Liver (tissue), 9 donors: ENCODE results near the gene CLPX. TPM values are rescaled to one million over a fixed set of nuclear protein-coding genes. Genes with fewer than 3 reads are reported as not detected.

Experiments used
- DNase-seq: peaks from one replicate; pipeline ENCODE4 v3.0.0-alpha.2; 2017; ENCODE audit warnings: low spot score
- H3K27ac ChIP-seq, 2 donors: one replicate each; pipeline ENCODE4 v1.7.0; 2013; ENCODE audit warnings: inconsistent platforms in 2 of 2, low read length in 2 of 2, control low read depth in 1 of 2, low read depth in 1 of 2, mild to moderate bottlenecking in 1 of 2
- H3K27me3 ChIP-seq, 4 donors: one replicate each; pipeline versions ENCODE4 v1.6.1 to v1.7.0; 2013; ENCODE audit warnings: low read length in 3 of 4, inconsistent platforms in 1 of 4, mild to moderate bottlenecking in 1 of 4, moderate library complexity in 1 of 4; ENCODE audit not compliant: control insufficient read depth in 4 of 4, insufficient read depth in 4 of 4
- H3K36me3 ChIP-seq, 4 donors: one replicate each; pipeline versions ENCODE4 v1.6.1 to v1.7.0; 2013; ENCODE audit warnings: low read length in 3 of 4, mild to moderate bottlenecking in 3 of 4, low read depth in 1 of 4, moderate library complexity in 1 of 4; ENCODE audit not compliant: control insufficient read depth in 4 of 4, insufficient read depth in 3 of 4
- H3K4me1 ChIP-seq, 4 donors: one replicate each; pipeline versions ENCODE4 v1.6.1 to v1.7.0; 2013; ENCODE audit warnings: low read length in 3 of 4, mild to moderate bottlenecking in 3 of 4, moderate library complexity in 1 of 4; ENCODE audit not compliant: control insufficient read depth in 4 of 4, insufficient read depth in 4 of 4
- H3K4me3 ChIP-seq, 3 donors: one replicate each; pipeline versions ENCODE4 v1.6.1 to v1.7.0; 2013; ENCODE audit warnings: low read length in 3 of 3, control low read depth in 1 of 3, low read depth in 1 of 3, mild to moderate bottlenecking in 1 of 3
- H3K9ac ChIP-seq, 2 donors: one replicate each; pipeline ENCODE4 v1.7.0; 2013; ENCODE audit warnings: low read length in 2 of 2, mild to moderate bottlenecking in 2 of 2, moderate library complexity in 2 of 2, control low read depth in 1 of 2, low read depth in 1 of 2
- H3K9me3 ChIP-seq, 4 donors: one replicate each; pipeline versions ENCODE4 v1.6.1 to v1.7.0; 2013; ENCODE audit warnings: low read length in 3 of 4; ENCODE audit not compliant: control insufficient read depth in 4 of 4
- CTCF ChIP-seq: fragments of 150-350 bp; IDR thresholded peaks from 2 replicates; pipeline ENCODE4 v1.5.1; 2017; ENCODE audit warnings: improper control_type of control experiment, low read depth, low read length; ENCODE audit not compliant: missing input control
- EGR1 ChIP-seq, 2 donors: IDR thresholded peaks; 2 replicates each; pipeline ENCODE4 v1.6.1; 2016 to 2018; ENCODE audit warnings: antibody characterized with exemption in 2 of 2, low read depth in 2 of 2
- FOXA1 ChIP-seq: IDR thresholded peaks from 2 replicates; pipeline ENCODE4 v1.6.1; 2016; ENCODE audit warnings: antibody characterized with exemption
- FOXA2 ChIP-seq: IDR thresholded peaks from 2 replicates; pipeline ENCODE4 v1.6.1; 2016; ENCODE audit warnings: antibody characterized with exemption
- GABPA ChIP-seq, 2 donors: IDR thresholded peaks in 1 of 2; conservative IDR thresholded peaks in 1 of 2; 2 replicates each; pipeline ENCODE4 v1.6.1; 2016; ENCODE audit warnings: antibody characterized with exemption in 2 of 2, mild to moderate bottlenecking in 1 of 2, moderate library complexity in 1 of 2
- HNF4A ChIP-seq, 2 donors: conservative IDR thresholded peaks; 2 replicates each; pipeline ENCODE4 v1.6.1; 2016; ENCODE audit warnings: antibody characterized with exemption in 2 of 2, mild to moderate bottlenecking in 2 of 2
- HNF4G ChIP-seq: IDR thresholded peaks from 2 replicates; pipeline ENCODE4 v1.6.1; 2016; ENCODE audit warnings: antibody characterized with exemption
- JUND ChIP-seq, 2 donors: IDR thresholded peaks; 2 replicates each; pipeline ENCODE4 v1.6.1; 2016; ENCODE audit warnings: antibody characterized with exemption in 2 of 2
- NR2F2 ChIP-seq: IDR thresholded peaks from 2 replicates; pipeline ENCODE4 v1.6.1; 2016; ENCODE audit warnings: antibody characterized with exemption
- RAD21 ChIP-seq, 2 donors: IDR thresholded peaks; 2 replicates each; pipeline ENCODE4 v1.6.1; 2016; ENCODE audit warnings: antibody characterized with exemption in 2 of 2, mild to moderate bottlenecking in 2 of 2
- RXRA ChIP-seq, 2 donors: IDR thresholded peaks; 2 replicates each; pipeline ENCODE4 v1.6.1; 2017 to 2018; ENCODE audit warnings: antibody characterized with exemption in 2 of 2, mild to moderate bottlenecking in 1 of 2
- SP1 ChIP-seq: IDR thresholded peaks from 2 replicates; pipeline ENCODE4 v1.6.1; 2018; ENCODE audit warnings: antibody characterized with exemption, mild to moderate bottlenecking
- TAF1 ChIP-seq: conservative IDR thresholded peaks from 2 replicates; pipeline ENCODE4 v1.6.1; 2016; ENCODE audit warnings: antibody characterized with exemption, mild to moderate bottlenecking
- YY1 ChIP-seq: IDR thresholded peaks from 2 replicates; pipeline ENCODE4 v1.6.1; 2016; ENCODE audit warnings: antibody characterized with exemption, mild to moderate bottlenecking
- WGBS: extraction: QIAGEN DNeasy Blood & Tissue Kit; methylation state at CpG from one replicate; pipeline ENCODE4 v1.1.7; 2013; 5-methylcytosine and 5-hydroxymethylcytosine counted together
- polyA plus RNA-seq, 2 donors: library from polyadenylated mRNA; stranded (reverse) in 1 of 2; unstranded in 1 of 2; fragments of 200-250 nt in 1 of 2; fragments of >200 nt in 1 of 2; fragmentation: Nextera tagmentation in 1 of 2; extraction: Ambion mirVana in 1 of 2; gene quantifications; one replicate each; pipeline versions ENCODE4 v1.2.1 to v1.2.3, GENCODE V29; 2013 to 2015
- total RNA-seq, 2 donors: library from RNA; depleted of rRNA; stranded (reverse); fragments of >200 nt; gene quantifications; one replicate each; pipeline ENCODE4 v1.2.3, GENCODE V29; 2014
- TF ChIP-seq, protein P1 (sequence below): IDR thresholded peaks from 2 replicates; pipeline ENCODE4 v1.6.1; 2016; ENCODE audit warnings: antibody characterized with exemption
- TF ChIP-seq, protein P2 (sequence below): IDR thresholded peaks from 2 replicates; pipeline ENCODE4 v1.6.1; 2016; ENCODE audit warnings: antibody characterized with exemption
- TF ChIP-seq, protein P3 (sequence below): IDR thresholded peaks from 2 replicates; pipeline ENCODE4 v1.6.1; 2016; ENCODE audit warnings: antibody characterized with exemption
- donor health status: healthy.
- donor health status: healthy.
- donor health status: healthy.
- donor health status: healthy.
- donor health status: healthy.

The CLPX gene
- total and polyA plus RNA-seq, 4 donors = 24.8 to 79.4 (median 41.0) TPM

DNA sequence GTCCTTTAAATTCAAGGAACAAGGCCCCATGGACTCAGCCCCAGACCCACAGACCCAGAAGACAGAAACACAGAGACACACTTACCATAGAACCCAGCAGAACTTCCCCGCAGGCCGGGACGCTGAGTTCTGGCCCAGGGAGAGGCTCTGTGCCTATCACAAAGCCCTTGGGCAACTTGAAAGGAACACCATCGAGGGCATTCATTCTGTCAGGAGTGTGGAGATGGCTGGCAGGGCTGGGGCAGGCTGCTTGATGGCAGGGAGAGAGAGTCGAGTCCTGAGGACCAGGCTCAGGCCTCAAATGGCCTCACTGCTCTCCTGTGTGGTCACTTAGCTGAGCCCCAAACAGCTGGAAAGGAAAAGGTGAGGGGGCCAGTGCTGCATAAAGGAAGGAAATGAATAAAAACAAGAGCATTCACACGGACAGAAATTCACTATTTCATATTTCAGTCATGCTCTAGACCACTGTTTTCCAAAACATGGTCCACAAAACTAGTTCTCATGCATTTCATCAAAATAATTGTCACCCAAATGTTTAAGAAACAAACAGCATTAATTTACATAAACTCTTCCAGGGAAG, 79.0 kb downstream of the CLPX start:
- no peak for TF ChIP-seq NR2F2
- TF ChIP-seq, protein P1, sequence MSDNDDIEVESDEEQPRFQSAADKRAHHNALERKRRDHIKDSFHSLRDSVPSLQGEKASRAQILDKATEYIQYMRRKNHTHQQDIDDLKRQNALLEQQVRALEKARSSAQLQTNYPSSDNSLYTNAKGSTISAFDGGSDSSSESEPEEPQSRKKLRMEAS = no peak
- TF ChIP-seq TAF1 = no peak
- TF ChIP-seq CTCF = no peak
- TF ChIP-seq, protein P2, sequence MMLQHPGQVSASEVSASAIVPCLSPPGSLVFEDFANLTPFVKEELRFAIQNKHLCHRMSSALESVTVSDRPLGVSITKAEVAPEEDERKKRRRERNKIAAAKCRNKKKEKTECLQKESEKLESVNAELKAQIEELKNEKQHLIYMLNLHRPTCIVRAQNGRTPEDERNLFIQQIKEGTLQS = no peak
- TF ChIP-seq SP1 = no peak
- TF ChIP-seq, protein P3, sequence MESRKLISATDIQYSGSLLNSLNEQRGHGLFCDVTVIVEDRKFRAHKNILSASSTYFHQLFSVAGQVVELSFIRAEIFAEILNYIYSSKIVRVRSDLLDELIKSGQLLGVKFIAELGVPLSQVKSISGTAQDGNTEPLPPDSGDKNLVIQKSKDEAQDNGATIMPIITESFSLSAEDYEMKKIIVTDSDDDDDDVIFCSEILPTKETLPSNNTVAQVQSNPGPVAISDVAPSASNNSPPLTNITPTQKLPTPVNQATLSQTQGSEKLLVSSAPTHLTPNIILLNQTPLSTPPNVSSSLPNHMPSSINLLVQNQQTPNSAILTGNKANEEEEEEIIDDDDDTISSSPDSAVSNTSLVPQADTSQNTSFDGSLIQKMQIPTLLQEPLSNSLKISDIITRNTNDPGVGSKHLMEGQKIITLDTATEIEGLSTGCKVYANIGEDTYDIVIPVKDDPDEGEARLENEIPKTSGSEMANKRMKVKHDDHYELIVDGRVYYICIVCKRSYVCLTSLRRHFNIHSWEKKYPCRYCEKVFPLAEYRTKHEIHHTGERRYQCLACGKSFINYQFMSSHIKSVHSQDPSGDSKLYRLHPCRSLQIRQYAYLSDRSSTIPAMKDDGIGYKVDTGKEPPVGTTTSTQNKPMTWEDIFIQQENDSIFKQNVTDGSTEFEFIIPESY = no peak
- TF ChIP-seq YY1 = no peak
- no peak for TF ChIP-seq HNF4G
- H3K36me3 ChIP-seq = peaks cover 0 to 8% (median 5%) of the 10 kb centered on the region in 4 donors
- H3K4me3 ChIP-seq = no peak overlapping the region
- no peak for DNase-seq
- no peaks in the 10 kb centered on the region for H3K27me3 ChIP-seq
- 89% methylated on average over 6 of the region's 6 CpGs for WGBS
- H3K9ac ChIP-seq = no peak overlapping the region
- H3K9me3 ChIP-seq = no peaks in the 10 kb centered on the region
- peaks cover 0 to 2% (median 0%) of the 10 kb centered on the region in 4 donors for H3K4me1 ChIP-seq
- no peak overlapping the region for H3K27ac ChIP-seq

- 93% methylated on average over 5 of the region's 5 CpGs for WGBS
- no peaks in the 10 kb centered on the region for H3K4me1 ChIP-seq
- TF ChIP-seq, protein P3 = no peak
- TF ChIP-seq EGR1 (IDR thresholded peaks at IDR 0.05; ENCODE audit: low read depth in 2 of 2) (no peak), RAD21 (IDR thresholded peaks at IDR 0.05) (no peak), GABPA (IDR thresholded peaks at IDR 0.05 in 1 of 2, conservative IDR thresholded peaks at IDR 0.05 in 1 of 2) (no peak), TAF1 (no peak), JUND (IDR thresholded peaks at IDR 0.05) (no peak), RXRA (IDR thresholded peaks at IDR 0.05) (no peak), NR2F2 (no peak), HNF4G (no peak), FOXA2 (no peak), SP1 (no peak), YY1 (no peak), FOXA1 (no peak), CTCF (no peak), HNF4A (conservative IDR thresholded peaks at IDR 0.05) (no peak)
- no peaks in the 10 kb centered on the region for H3K9me3 ChIP-seq
- H3K27ac ChIP-seq = no peak overlapping the region
- DNase-seq = no peak
- no peak overlapping the region for H3K4me3 ChIP-seq
- no peaks in the 10 kb centered on the region for H3K27me3 ChIP-seq
- H3K36me3 ChIP-seq = peaks cover 0 to 15% (median 9%) of the 10 kb centered on the region in 4 donors
- H3K9ac ChIP-seq = no peak overlapping the region
These were observed 80.1 kb downstream of the CLPX start for GRCh38 chr15:65105038-65105437.
